Right lobe of liver (tissue), 4 donors: ENCODE measurements around the gene FILIP1L.

Experiments used
- CTCF ChIP-seq, 4 donors: fragments of 200-600 bp in 3 of 4; fragments of 450-650 bp in 1 of 4; IDR thresholded peaks; one replicate each; pipeline versions ENCODE4 v1.5.1 to v1.8.0; 2016 to 2022; ENCODE audit warnings: antibody characterized with exemption in 4 of 4, mild to moderate bottlenecking in 2 of 4
- POLR2A ChIP-seq: fragments of 450-650 bp; IDR thresholded peaks from one replicate; pipeline ENCODE4 v1.6.1; 2017; ENCODE audit warnings: antibody characterized with exemption, mild to moderate bottlenecking
- donor health status: DM: no; HTN: no; CAD: no.
- donor health status: DM: no; HTN: no; CAD: no.
- donor health status: DM: no; HTN: yes; CAD: no.

- no peak for TF ChIP-seq POLR2A
- no peak for TF ChIP-seq CTCF (IDR thresholded peaks at IDR 0.05)
These were observed 109.4 kb downstream of the FILIP1L start for GRCh38 chr3:100004931-100005330.
